ENCODE measurements around the gene PLXNB2.
A peak's percentile ranks its signal among the peaks of the same experiment; 100 is the strongest.
"Not testable (repeated sequence)": the region's sequence is repeated elsewhere in the genome, so short reads cannot be mapped to it uniquely, and the experiment has no call there.

Gene PLXNB2

DNA sequence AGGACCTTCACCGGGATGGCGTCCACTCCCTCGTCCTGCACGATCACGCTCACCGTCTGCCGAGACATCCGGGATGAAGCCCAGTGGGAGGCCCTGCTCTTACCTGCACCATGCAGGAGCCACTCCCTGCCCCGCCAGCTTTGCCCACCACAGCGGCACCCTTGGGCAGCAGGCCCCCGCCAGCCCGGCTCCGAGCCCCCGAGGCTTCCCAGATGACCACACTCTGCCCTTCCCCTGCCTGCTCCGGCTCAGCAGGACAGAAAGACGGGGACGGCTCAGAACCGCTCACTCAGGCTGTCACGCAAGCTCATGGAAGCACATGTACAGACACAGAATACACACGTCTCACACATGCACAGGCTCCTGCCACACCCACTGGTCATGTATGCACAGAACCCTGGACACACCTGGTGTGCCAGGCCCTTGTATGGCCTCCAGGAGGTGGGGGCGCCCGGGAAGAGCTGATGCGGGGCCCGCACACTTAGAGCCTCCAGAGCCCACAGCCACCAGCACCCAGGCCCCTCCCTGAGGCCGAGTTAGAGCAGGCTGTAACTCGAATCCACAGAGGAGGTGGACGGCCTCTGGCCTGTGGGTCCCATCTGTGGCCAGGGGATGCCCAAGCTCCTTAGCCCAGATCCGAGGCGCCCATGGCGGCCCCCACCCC lies 28.4 kb downstream of the PLXNB2 start:
- no peak for DNase-seq

GRCh38 chr22:50278461-50278860 lies 29.0 kb downstream of the PLXNB2 start:
- DNase-seq = no peak

GRCh38 chr22:50277761-50278160 lies 29.7 kb downstream of the PLXNB2 start:
- DNase-seq = no peak

DNA sequence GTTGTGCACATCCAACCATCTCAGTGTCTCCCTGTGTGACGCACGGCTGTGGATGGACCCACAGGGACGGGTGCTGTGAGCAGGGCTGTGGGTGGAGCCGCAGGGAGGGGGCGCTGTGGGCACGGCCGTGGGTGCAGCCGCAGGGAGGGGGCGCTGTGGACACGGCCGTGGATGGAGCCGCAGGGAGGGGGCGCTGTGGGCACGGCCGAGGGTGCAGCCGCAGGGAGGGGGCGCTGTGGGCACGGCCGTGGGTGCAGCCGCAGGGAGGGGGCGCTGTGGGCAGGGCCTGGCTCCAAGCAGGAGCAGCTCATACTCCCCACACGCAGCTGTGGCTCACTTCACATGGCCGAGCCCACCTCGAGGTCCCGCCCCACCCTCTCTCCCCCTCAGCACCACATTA lies 31.3 kb downstream of the PLXNB2 start:
- peak; percentile 55 for DNase-seq

DNA sequence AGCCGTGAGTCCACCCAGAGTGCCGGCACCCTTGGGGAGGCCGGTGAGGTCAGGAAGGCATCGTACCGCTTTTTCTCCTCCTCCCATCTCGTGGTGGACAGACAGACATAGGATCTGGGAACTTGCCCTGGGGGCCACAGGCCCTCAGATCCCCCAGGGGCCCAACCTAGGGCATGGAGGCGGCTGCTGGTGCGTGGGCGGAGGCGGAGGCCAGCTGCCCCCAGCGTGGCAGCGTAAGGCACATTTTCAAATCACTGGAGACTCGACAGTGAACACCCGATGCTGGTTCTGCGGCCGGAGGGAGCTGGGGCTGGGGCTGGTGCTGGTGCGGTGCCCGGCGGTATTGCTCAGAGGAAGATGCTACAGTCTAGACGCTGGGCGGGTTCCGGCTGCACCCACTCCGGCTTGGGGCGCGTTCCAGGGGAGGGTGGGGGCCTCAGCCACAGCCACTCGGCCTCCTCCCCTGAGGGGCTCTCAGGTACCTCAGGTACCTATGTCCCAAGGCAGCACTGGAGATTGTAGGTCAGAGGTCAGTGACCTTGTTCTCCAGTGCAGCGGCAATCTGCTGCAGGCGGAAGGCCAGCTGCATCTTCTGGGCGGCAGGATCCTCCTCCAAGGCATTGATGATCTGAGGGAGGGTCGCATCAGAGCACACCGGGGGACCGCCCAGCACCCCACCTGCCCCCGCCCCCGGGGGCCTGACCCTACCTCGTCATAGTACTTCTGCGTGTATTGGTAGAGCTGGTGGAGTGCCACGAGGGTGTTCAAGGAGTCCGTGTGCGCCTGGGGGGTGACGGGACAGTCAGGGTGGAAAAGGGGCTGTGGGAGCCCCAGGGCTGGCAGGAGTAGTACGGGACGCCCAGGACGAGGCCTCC lies 32.0 kb downstream of the PLXNB2 start:
- DNase-seq = no peak

DNA sequence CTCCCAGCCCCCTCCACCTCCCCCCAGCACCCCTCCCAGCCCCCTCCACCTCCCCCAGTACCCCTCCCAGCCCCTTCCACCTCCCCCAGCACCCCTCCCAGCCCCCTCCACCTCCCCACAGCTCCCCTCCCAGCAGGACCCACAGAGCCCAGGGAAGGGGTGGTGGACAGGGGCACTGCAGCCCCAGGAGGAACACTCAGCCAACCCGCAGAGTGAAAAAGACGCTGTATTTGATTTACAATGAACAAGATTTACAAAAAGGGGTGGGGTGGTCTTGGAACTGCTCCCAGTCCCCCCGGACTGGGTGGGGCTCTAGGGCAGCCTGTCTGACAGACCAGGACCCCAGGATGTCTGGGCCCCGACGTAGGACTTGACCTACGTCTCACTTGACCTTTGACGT lies 32.7 kb downstream of the PLXNB2 start:
- no peak for DNase-seq

- DNase-seq = no peak
Observed at GRCh38 chr22:50274311-50274710, 33.1 kb downstream of the PLXNB2 start.

DNA sequence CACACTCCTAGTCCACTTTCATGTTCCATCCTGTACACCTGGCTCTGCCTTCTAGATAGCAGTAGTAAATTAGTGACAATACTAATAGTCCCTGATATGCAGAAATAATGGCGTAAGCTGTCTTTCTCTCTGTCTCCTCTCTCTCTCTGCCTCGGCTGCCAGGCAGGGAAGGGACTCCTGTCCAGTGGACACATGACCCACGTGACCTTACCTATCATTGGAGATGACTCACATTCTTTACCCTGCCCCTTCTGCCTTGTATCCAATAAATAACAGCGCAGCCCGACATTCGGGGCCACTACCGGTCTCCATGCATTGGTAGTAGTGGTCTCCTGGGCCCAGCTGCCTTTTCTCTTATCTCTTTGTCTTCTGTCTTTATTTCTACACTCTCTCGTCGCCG lies 33.7 kb downstream of the PLXNB2 start:
- not testable (repeated sequence) for DNase-seq

DNA sequence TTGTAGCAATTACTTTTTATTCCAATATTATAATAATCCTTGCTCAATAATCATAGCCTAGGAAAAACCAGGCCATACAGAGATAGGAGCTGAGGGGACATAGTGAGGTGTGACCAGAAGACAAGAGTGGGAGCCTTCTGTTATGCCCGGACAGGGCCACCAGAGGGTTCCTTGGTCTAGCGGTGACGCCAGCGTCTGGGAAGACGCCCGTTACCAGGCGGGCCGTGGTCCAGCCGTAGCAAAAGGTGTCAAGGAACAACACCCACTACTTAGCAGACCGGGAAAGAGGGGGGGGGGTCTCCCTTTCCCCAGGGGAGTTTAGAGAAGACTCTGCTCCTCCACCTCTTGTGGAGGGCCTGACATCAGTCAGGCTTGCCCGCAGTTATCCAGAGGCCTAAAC lies 34.1 kb downstream of the PLXNB2 start:
- DNase-seq = not testable (repeated sequence)

DNA sequence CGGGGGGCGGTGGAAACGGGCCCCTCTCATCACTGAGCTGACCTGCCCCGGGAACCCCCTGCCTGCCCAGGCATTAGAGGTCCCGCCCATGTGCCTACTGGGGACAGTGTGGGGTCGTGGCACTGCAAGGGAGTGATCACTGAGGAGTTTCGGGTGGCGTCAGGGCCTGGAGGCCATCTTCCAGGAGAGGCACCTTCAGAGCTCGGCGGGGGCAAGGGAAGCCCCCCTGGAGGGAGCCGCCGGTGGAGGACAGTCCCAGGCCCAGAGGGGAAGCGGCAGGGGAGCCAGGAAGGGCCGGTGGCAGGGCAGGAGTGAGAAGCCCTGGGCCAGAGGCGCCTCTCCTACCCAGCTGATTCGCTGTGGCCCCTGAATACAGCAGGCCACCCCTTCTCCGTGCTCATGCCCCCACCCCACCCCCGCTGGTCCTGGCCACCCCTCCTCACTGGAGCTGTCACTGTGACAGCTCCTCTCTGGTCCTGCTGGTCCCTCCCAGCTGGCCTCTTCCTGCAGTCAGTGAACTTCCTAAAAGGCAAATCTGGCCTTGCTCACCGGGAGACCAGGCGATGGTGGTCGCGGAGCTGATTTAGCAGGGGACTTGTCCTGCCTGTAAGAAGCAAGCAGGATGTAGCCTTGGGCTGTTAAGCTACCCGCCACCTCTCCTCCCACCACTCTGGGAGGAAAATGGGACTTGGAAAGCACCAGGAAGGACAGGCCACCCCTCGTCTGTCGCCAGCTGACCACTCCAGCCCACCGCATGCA lies 35.2 kb downstream of the PLXNB2 start:
- DNase-seq = no peak

DNA sequence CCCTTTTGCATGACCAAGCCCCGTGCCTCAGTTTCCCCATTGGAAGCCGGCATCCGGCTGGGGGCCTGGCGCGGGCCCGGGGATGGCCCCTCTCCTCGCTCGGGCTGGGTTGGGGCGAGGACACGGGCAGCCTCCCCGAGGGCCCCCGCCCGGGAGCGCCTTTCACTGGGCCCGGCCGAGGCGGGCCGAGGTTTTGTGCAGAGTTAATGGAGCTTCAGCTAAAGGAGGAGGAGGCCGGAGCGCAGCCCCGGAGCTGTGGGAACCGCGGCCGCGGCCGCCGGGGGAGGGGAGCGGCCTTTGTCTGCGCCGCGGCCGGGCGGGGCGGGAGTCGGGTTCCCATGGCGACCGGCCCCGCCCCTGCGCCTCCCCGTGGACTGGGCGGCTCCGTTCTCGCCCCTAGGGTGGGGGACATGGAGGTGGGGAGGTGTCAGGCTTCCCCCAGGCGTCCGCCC lies 35.9 kb downstream of the PLXNB2 start:
- DNase-seq = no peak

DNA sequence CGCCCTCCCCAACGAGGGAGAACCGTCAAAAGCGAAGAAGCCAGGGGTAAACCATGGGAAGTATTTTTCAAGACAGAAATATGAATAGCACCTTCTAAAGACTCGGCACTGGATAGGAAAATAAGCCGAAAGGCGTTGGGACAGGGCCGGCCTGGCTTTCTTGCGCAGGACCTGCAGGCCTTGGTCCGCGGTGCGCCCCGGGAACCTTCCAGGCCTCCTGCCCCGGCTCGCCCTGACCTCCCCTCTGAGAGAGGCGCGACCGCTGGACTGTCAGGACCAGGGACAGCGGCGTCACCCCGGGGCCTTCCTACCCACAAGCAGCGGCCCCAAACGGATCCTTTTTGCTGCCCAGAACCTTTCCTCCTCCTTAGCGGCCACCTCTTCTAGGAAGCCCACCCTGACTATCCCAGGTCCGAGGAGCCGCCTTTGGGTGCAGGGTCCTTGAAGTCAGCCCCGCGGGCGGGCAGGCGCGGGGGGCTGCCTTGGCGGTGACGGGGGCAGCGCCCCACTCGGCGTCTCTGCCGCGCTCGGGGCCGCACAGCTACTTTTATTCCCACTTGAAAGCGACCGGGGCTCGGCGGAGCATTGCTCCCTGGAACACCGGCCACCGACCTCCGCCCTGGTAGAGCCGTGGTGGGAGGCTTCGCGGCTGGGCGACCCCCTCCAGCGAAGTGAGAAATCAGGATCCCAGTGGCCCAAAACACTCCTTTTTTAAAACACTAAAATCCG lies 36.6 kb downstream of the PLXNB2 start:
- DNase-seq = no peak

DNA sequence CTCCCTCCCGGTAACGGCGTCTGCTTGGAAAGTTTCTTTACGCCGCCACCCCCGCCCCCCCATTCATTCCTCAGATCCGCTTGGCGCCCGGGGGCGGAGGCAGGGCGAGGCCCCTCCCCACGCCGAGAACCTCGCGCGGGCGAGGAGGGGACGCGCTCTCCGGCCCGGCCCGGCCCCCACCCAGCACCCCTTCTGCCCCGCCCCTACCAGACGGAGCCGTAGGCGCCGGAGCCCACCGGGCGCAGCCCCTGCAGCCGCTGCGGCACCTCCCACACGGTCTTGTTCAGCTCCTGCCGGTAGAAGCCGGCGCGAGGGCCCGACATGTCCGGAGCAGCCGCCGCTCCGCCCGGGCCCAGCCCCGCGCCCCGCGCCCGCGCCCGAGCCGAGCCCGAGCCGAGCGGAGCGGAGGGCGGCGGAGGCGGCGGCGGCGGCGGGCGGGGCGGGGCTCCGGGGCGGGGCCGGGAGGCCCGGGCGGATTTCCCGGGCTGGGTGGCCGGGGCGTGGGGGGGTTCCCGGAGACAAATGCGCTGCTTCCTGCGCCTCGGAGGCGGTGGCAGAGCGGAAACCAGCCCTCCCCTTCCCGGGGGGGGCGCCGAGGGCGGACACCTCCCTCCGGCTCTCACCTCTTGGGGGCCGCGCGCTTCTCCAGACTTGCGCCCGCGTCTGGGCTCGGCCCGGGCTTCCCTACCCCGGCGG lies 37.3 kb downstream of the PLXNB2 start, which contains the start of gene MAPK11:
MAPK11 (minus strand) TSS at position 411 of the 696 bp plus-strand sequence; CDS start at position 323, 88 bp downstream.
- peak; percentile 13 for DNase-seq

- no peak for DNase-seq
Observed at GRCh38 chr22:50269573-50269969, 37.9 kb downstream of the PLXNB2 start.

- peak; percentile 41 for DNase-seq
Observed at GRCh38 chr22:50268655-50269113, 38.8 kb downstream of the PLXNB2 start.

GRCh38 chr22:50267591-50268390 lies 39.7 kb downstream of the PLXNB2 start:
- DNase-seq = no peak

GRCh38 chr22:50266994-50267393 lies 40.5 kb downstream of the PLXNB2 start:
- no peak for DNase-seq

GRCh38 chr22:50264946-50265669 lies 42.3 kb downstream of the PLXNB2 start:
- no peak for DNase-seq

GRCh38 chr22:50264104-50264745 lies 43.2 kb downstream of the PLXNB2 start:
- no peak for DNase-seq
